H9 (cell line): ENCODE measurements around the gene INO80. TPM values are rescaled to one million over a fixed set of nuclear protein-coding genes. Genes with fewer than 3 reads are reported as not detected.

ENCODE experiments used
- DNase-seq: peaks from one replicate; pipeline ENCODE4 v3.0.0-alpha.2; 2017
- H2AFZ ChIP-seq: one replicate; pipeline ENCODE4 v1.6.1; 2013; ENCODE audit warnings: mild to moderate bottlenecking, low read length, control low read depth, moderate library complexity
- H2AK5ac ChIP-seq: 2 replicates; pipeline ENCODE4 v1.6.1; 2013; ENCODE audit warnings: low read length, control low read depth, mixed read lengths; ENCODE audit not compliant: insufficient read length
- H2BK120ac ChIP-seq: one replicate; pipeline ENCODE4 v1.6.1; 2013; ENCODE audit warnings: low read depth, mild to moderate bottlenecking, low read length, control low read depth, inconsistent platforms; ENCODE audit not compliant: poor library complexity, severe bottlenecking
- H2BK12ac ChIP-seq: 2 replicates; pipeline ENCODE4 v1.6.1; 2013; ENCODE audit warnings: low read length, control low read depth, mixed read lengths, low read depth; ENCODE audit not compliant: insufficient read length
- H2BK15ac ChIP-seq: 2 replicates; pipeline ENCODE4 v1.6.1; 2013; ENCODE audit warnings: low read depth, low read length, control low read depth
- H2BK20ac ChIP-seq: one replicate; pipeline ENCODE4 v1.6.1; 2013; ENCODE audit warnings: low read depth, mild to moderate bottlenecking, low read length, control low read depth, inconsistent platforms; ENCODE audit not compliant: poor library complexity, severe bottlenecking
- H2BK5ac ChIP-seq: 2 replicates; pipeline ENCODE4 v1.6.1; 2013; ENCODE audit warnings: low read length, control low read depth, mixed read lengths; ENCODE audit not compliant: insufficient read length
- H3K14ac ChIP-seq: 2 replicates; pipeline ENCODE4 v1.6.1; 2013; ENCODE audit warnings: low read length, control low read depth; ENCODE audit not compliant: insufficient read depth
- H3K18ac ChIP-seq: 2 replicates; pipeline ENCODE4 v1.6.1; 2013; ENCODE audit warnings: low read depth, mild to moderate bottlenecking, mixed read lengths, low read length, control low read depth; ENCODE audit not compliant: insufficient read length
- H3K23ac ChIP-seq: 2 replicates; pipeline ENCODE4 v1.6.1; 2013; ENCODE audit warnings: low read length, control low read depth, mixed read lengths, low read depth; ENCODE audit not compliant: insufficient read length
- H3K23me2 ChIP-seq: 2 replicates; pipeline ENCODE4 v1.6.1; 2013; ENCODE audit warnings: low read depth, mild to moderate bottlenecking, mixed read lengths, low read length, control low read depth; ENCODE audit not compliant: insufficient read length, poor library complexity, severe bottlenecking
- H3K27ac ChIP-seq: 2 replicates; pipeline ENCODE4 v1.5.1; 2013; ENCODE audit warnings: low read length, control low read depth, mixed read lengths, low read depth; ENCODE audit not compliant: insufficient read length
- H3K27me3 ChIP-seq: 2 replicates; pipeline ENCODE4 v1.6.1; 2013; ENCODE audit warnings: low read length, control low read depth, inconsistent platforms; ENCODE audit not compliant: insufficient read depth
- H3K4ac ChIP-seq: 2 replicates; pipeline ENCODE4 v1.6.1; 2013; ENCODE audit warnings: low read depth, mild to moderate bottlenecking, control low read depth, inconsistent platforms, low read length, moderate library complexity
- H3K4me1 ChIP-seq: 2 replicates; pipeline ENCODE4 v1.6.1; 2013; ENCODE audit warnings: low read length, control low read depth, inconsistent platforms; ENCODE audit not compliant: insufficient read depth
- H3K4me2 ChIP-seq: 2 replicates; pipeline ENCODE4 v1.6.1; 2013; ENCODE audit warnings: low read length, control low read depth, mixed read lengths; ENCODE audit not compliant: insufficient read length, insufficient read depth
- H3K56ac ChIP-seq: 2 replicates; pipeline ENCODE4 v1.6.1; 2013; ENCODE audit warnings: low read depth, mild to moderate bottlenecking, mixed read lengths, low read length, control low read depth; ENCODE audit not compliant: insufficient read length
- H3K79me1 ChIP-seq: 2 replicates; pipeline ENCODE4 v1.6.1; 2013; ENCODE audit warnings: low read depth, mild to moderate bottlenecking, moderate library complexity, low read length, control low read depth, inconsistent platforms; ENCODE audit not compliant: insufficient read depth, poor library complexity, severe bottlenecking
- H3K79me2 ChIP-seq: 2 replicates; pipeline ENCODE4 v1.6.1; 2013; ENCODE audit warnings: low read length, control low read depth, inconsistent platforms; ENCODE audit not compliant: insufficient read depth
- H3K9ac ChIP-seq: 2 replicates; pipeline ENCODE4 v1.6.1; 2013; ENCODE audit warnings: low read length, control low read depth, mixed read lengths; ENCODE audit not compliant: insufficient read length; ENCODE audit errors: extremely low read depth
- H3K9me3 ChIP-seq: one replicate; pipeline ENCODE4 v1.6.1; 2013; ENCODE audit warnings: low read depth, low read length, inconsistent platforms; ENCODE audit not compliant: control insufficient read depth
- H3T11ph ChIP-seq: one replicate; pipeline ENCODE4 v1.6.1; 2013; ENCODE audit warnings: mild to moderate bottlenecking, low read length, control low read depth, inconsistent platforms
- H4K20me1 ChIP-seq: one replicate; pipeline ENCODE4 v1.6.1; 2013; ENCODE audit not compliant: control insufficient read depth, insufficient read length, insufficient read depth
- H4K5ac ChIP-seq: 2 replicates; pipeline ENCODE4 v1.6.1; 2013; ENCODE audit warnings: low read depth, mild to moderate bottlenecking, mixed read lengths, low read length, control low read depth; ENCODE audit not compliant: insufficient read length
- H4K8ac ChIP-seq: replicated peaks from 2 replicates; pipeline ENCODE4 v1.6.1; 2013; ENCODE audit warnings: low read length, control low read depth, mixed read lengths, low read depth; ENCODE audit not compliant: insufficient read length
- H4K91ac ChIP-seq: 2 replicates; pipeline ENCODE4 v1.6.1; 2013; ENCODE audit warnings: low read depth, mild to moderate bottlenecking, moderate library complexity, mixed read lengths, low read length, control low read depth; ENCODE audit not compliant: insufficient read length
- H3K27ac Mint-ChIP-seq, 3 experiments: 2 replicates in 2 of 3; 3 replicates in 1 of 3; pipeline ENCODE4 v1.8.0; 2020 to 2021; ENCODE audit warnings: mixed read lengths in 3 of 3, mild to moderate bottlenecking in 1 of 3, moderate library complexity in 1 of 3
- H3K27me3 Mint-ChIP-seq: 2 replicates; pipeline ENCODE4 v1.8.0; 2021; ENCODE audit warnings: low read depth, mild to moderate bottlenecking, moderate library complexity, mixed read lengths
- H3K36me3 Mint-ChIP-seq, 3 experiments: 2 replicates in 2 of 3; 3 replicates in 1 of 3; pipeline ENCODE4 v1.8.0; 2020 to 2021; ENCODE audit warnings: low read depth in 3 of 3, mixed read lengths in 3 of 3; ENCODE audit not compliant: insufficient read depth in 1 of 3
- H3K4me1 Mint-ChIP-seq, 2 experiments: 2 replicates each; pipeline ENCODE4 v1.8.0; 2020; ENCODE audit warnings: mixed read lengths in 2 of 2
- H3K4me3 Mint-ChIP-seq, 2 experiments: 2 replicates in 1 of 2; 3 replicates in 1 of 2; pipeline ENCODE4 v1.8.0; 2020 to 2021; ENCODE audit warnings: mild to moderate bottlenecking in 2 of 2, mixed read lengths in 2 of 2, moderate library complexity in 1 of 2
- H3K9me3 Mint-ChIP-seq, 2 experiments: 2 replicates in 1 of 2; 3 replicates in 1 of 2; pipeline ENCODE4 v1.8.0; 2020; ENCODE audit warnings: mild to moderate bottlenecking in 2 of 2, mixed read lengths in 2 of 2, moderate library complexity in 1 of 2
- WGBS: extraction: QIAGEN DNeasy Blood & Tissue Kit; methylation state at CpG from one replicate; pipeline ENCODE4 v1.1.7; 2013; ENCODE audit warnings: missing lambda C conversion rate, low lambda C conversion rate, mixed read lengths; ENCODE audit not compliant: insufficient read length; ENCODE audit errors: extremely low coverage; 5-methylcytosine and 5-hydroxymethylcytosine counted together
- total RNA-seq: library from RNA; stranded (reverse); gene quantifications from 2 replicates; pipeline ENCODE4 v1.2.1, GENCODE V29; 2021
- TF ChIP-seq, protein P1 (sequence below): fragments of 200-600 bp; sonication (generic); conservative IDR thresholded peaks from 3 replicates; pipeline ENCODE4 v1.8.0; 2021; ENCODE audit warnings: antibody characterized with exemption, mild to moderate bottlenecking

Gene INO80
- total RNA-seq, 1 experiment from 2014 or later, result 29.2 TPM

DNA sequence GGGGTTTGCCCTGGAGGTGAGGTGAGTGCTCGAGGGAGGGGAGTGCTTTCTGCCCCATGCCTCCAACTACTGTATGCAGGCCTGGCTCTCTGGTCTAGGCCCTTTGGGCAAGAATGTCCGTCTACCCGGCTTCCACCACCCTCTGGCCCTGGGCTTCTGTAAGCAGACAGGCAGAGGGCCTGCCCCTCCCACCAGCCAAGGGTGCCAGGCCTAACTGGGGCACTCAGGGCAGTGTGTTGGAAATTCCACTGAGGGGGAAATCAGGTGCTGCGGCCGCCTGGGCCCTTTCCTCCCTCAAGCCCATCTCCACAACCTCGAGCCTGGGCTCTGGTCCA, 177.6 kb downstream of the INO80 start:
- H3K56ac ChIP-seq, result no peak overlapping the region
- H4K8ac ChIP-seq, result no peak overlapping the region
- Mint-ChIP-seq H3K27ac (no peak overlapping the region), H3K27me3 (peaks cover 75% of the 10 kb centered on the region), H3K4me3 (no peak overlapping the region), H3K4me1 (peaks cover 26 to 30% of the 10 kb centered on the region in 2 experiments), H3K9me3 (no peaks in the 10 kb centered on the region), H3K36me3 (no peaks in the 10 kb centered on the region)
- no peak overlapping the region for H3K23ac ChIP-seq
- no peak overlapping the region for H2BK120ac ChIP-seq
- H4K91ac ChIP-seq, result no peak overlapping the region
- H3K4me1 ChIP-seq, result no peaks in the 10 kb centered on the region
- no peak overlapping the region for H2BK5ac ChIP-seq
- no peaks in the 10 kb centered on the region for H3K9me3 ChIP-seq
- DNase-seq, result no peak
- WGBS, result no CpG with 5 or more reads among the region's 6 CpGs
- H3K23me2 ChIP-seq, result peaks cover 8% of the 10 kb centered on the region
- H3K9ac ChIP-seq, result no peak overlapping the region
- H2BK12ac ChIP-seq, result no peak overlapping the region
- H3K4me2 ChIP-seq, result no peak overlapping the region
- H3K18ac ChIP-seq, result no peak overlapping the region
- no peak overlapping the region for H2AFZ ChIP-seq
- no peak overlapping the region for H4K5ac ChIP-seq
- H3K27me3 ChIP-seq, result no peaks in the 10 kb centered on the region; the same call in 1 of the 2 replicates
- TF ChIP-seq, protein P1, sequence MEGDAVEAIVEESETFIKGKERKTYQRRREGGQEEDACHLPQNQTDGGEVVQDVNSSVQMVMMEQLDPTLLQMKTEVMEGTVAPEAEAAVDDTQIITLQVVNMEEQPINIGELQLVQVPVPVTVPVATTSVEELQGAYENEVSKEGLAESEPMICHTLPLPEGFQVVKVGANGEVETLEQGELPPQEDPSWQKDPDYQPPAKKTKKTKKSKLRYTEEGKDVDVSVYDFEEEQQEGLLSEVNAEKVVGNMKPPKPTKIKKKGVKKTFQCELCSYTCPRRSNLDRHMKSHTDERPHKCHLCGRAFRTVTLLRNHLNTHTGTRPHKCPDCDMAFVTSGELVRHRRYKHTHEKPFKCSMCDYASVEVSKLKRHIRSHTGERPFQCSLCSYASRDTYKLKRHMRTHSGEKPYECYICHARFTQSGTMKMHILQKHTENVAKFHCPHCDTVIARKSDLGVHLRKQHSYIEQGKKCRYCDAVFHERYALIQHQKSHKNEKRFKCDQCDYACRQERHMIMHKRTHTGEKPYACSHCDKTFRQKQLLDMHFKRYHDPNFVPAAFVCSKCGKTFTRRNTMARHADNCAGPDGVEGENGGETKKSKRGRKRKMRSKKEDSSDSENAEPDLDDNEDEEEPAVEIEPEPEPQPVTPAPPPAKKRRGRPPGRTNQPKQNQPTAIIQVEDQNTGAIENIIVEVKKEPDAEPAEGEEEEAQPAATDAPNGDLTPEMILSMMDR, result no peak
- H4K20me1 ChIP-seq, result no peaks in the 10 kb centered on the region
- H3K14ac ChIP-seq, result no peak overlapping the region
- H2BK15ac ChIP-seq, result no peak overlapping the region
- no peak overlapping the region for H3K27ac ChIP-seq
- H3K4ac ChIP-seq, result no peak overlapping the region
- H3K79me1 ChIP-seq, result no peaks in the 10 kb centered on the region
- H3K79me2 ChIP-seq, result no peaks in the 10 kb centered on the region
- H2AK5ac ChIP-seq, result no peak overlapping the region
- H2BK20ac ChIP-seq, result no peak overlapping the region
- no peak overlapping the region for H3T11ph ChIP-seq
